GM21367 (cell line): ENCODE results near the gene RFX4.

Experiments
- ATAC-seq: cut with Tn5 transposase; IDR thresholded peaks from one replicate; pipeline ENCODE4 v1.9.1; 2021; ENCODE audit not compliant: unreplicated experiment

The RFX4 gene

DNA sequence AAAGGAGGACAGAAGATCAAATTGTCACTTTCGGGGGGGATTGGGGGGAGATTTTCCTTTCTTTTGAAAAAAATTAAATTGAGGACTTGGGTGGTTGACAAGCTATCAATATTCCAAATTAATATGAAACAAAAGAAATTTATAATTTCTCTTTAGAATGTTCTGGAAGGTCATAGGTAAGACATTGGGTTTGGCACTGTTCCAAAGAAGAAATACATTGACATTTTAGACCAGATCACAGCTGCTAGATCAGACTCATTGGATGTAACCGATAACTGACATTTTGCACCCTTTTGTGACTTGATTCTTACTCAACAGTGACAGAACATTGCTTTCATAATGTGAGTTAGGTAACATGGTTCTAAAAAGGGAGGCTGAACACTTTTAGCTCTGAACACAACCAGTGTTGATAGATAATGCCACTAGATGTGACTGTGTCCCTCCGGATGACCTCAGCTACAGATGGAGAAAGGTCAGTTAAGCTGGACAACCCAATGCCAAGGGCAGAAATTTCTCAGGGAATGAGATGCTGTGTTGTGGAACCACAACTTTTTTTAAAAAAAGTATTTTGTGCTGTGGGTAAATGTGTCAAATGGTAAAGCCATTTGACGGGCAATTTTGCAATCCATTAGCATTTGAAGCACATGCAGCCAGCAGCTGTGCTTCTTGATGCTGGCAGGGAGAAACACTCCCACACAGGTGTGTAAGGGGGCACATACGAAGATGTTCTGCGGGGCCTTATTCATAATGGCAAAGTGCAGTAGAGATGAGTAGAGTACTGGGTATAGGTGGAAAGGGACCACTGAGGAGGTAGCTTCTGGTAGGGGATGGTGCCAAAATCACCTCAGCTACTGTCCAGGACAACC, 62.9 kb downstream of the RFX4 start:
- no peak for ATAC-seq

DNA sequence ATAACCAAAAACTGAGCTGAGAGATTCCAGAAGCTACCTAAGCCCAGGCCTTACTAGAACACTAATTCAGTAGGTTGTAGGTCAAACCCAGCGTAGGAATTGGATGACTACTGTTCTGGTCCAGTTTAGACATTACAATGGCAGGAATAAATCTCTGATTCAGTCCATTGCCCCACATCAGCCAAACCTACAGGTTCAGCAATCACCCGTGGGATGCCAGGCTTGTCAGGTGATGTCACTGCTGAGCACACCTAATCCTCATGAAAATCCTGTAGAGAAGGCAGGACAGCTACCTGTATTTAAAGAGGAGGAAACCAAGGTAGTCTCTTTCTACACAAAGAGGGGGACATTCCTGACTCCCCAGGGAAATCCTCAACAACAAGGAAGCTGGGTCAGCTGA, 63.7 kb downstream of the RFX4 start:
- ATAC-seq: no peak

DNA sequence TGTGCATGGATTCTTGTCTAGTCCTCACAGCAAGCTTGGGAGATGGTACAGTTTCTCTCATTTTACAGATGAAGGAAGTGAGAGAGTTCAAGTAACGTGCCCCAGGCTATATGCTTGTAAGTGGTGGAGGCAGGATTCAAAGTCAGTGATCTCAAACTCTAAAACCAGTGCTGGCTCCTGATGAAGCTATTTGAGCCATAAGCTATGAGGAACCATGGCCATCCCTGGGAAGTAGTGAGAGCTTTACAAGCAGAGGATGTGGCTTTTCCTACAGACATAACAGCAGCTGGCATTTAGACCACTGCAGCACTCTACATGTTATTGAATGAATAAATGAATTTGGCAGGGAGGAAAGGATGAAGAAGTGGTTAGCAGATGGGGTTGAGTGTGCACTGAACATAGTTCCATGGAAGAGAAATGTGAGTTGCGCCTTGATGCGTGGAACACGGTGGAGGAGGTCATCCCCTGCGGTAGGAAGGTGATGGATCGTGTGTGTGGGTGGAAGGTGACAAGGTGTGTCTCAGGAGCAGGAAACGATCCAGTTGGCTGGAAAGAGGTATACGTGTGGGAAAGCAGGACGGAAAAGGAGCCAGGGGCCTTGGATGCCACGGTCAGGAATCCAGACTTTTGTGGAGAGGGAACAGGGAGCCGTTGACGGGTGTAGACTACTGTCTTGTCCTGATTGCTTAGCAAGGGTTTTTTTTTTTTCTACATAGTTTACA, 65.2 kb downstream of the RFX4 start:
- no peak for ATAC-seq

- no peak for ATAC-seq
Measured at GRCh38 chr12:106648736-106649135, 65.9 kb downstream of the RFX4 start.

DNA sequence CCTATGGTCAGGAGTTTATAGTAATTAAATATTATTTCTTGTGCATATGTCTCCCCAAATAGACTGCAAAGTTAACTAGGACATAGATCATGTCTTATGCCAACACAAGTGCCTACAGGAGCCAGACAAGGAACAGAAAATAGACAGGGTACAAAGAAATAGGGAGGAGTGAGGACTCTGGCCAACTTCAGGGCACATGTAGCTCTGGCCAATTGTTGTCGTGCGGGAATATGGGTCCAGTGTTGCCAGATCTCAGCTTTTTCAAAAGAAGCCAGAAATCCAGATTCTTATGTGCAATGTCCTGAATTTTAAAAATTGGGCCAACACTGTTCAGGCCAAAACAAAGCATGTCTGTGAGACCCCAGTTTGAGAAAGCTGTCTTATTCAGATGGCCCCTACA, 68.7 kb downstream of the RFX4 start:
- no peak for ATAC-seq

GRCh38 chr12:106652510-106653015, 69.8 kb downstream of the RFX4 start:
- ATAC-seq: no peak

- no peak for ATAC-seq
Measured at GRCh38 chr12:106655577-106655976, 72.8 kb downstream of the RFX4 start.

DNA sequence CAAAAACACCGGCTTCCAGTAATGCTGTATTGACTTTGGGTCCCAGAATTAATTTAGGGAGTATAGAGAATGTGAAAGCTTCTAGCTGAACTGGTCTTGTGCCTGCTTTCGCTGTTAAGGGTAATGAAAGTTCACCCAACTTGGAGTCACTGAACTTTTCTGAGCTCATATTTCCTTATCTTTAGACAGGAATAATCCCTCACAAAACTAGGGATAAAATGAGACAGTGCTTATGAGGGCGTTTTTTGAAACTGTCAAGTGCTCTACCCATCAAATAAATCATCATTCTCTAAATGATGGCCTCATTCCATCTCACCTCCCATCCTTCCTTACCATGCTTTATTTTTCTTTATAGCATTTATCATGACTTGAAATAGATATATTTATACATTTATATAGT, 74.7 kb downstream of the RFX4 start:
- no peak for ATAC-seq

GRCh38 chr12:106663385-106663784, 80.6 kb downstream of the RFX4 start:
- no peak for ATAC-seq

GRCh38 chr12:106669216-106669615, 86.4 kb downstream of the RFX4 start:
- no peak for ATAC-seq

GRCh38 chr12:106670131-106670530, 87.3 kb downstream of the RFX4 start:
- no peak for ATAC-seq

DNA sequence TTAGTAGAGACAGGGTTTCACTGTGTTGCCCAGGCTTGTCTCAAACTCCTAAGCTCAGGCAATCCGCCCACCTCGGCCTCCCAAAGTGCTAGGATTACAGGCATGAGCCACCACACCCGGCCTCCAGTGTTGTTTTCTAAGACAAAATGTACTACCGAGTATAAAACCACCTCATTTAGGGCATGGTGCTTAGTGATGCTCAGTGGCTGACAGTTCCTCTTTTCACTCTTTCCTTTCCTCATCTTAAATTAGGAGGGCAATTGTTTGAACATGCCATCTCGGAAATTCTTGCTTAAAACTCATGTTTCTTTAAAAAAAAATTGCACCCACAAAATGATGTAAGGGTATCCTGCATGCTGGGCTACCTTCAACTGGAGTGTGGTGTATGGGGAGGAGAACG, 89.0 kb downstream of the RFX4 start:
- no peak for ATAC-seq

- no peak for ATAC-seq
Measured at GRCh38 chr12:106672314-106673025, 89.7 kb downstream of the RFX4 start.

- no peak for ATAC-seq
Measured at GRCh38 chr12:106673141-106673540, 90.3 kb downstream of the RFX4 start.

DNA sequence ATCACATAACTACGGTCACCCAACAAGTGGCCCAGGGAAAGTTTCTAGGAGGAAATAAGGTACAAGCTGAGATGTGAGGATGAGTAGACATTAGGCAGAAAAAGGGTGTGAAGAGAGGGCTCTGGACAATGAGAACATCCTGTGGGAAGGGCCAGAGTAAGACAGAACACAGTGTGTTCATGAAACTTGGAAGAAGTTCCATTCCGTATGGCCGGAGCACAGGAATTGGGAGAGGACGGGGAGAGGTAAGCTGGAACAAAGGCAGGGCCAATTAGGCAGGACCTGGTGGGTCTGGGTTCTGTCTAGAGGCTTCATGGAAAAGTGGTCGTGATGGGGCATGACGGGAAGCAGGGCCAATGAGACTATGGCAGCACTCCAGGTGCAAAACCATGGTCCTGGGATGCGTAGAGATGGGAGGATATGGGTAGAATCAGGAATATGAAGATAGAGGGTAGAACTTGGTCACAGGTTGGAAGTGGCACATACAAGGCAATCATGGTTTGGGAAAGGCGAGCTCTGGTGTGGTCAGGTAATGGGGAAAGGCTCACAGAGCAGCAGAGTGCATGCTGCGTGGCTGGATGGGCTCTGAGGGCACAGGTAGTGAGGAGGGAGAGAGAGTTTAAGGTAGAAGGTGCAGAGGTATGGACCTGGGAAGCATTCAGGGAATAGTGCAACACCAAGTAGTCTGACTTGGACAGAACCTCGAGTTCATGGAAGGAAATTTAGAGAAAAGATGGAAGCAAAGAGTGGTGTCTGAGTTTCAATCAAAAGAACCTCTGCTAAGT, 93.0 kb downstream of the RFX4 start:
- ATAC-seq: no peak

DNA sequence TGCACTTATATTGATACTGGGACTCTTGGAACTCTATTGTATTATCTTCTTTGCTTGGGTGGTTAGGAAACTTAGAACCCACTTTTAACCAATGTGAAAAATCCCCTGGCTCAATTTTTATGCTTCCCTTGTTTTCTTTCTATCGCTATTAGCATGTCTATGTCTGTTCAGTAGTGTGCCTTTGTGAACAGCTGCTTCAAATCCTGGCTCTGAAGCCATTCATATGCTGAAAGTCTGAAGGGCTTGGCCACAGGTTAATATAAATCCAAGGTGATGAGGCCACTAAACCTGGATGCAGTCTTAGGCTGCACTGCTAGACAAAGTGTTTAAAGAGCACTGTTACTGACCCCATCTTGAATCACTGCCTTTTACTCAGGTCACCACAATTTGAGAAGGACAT, 96.8 kb downstream of the RFX4 start:
- no peak for ATAC-seq

- no peak for ATAC-seq
Measured at GRCh38 chr12:106680280-106680679, 97.5 kb downstream of the RFX4 start.

- ATAC-seq: no peak
Measured at GRCh38 chr12:106681210-106681609, 98.4 kb downstream of the RFX4 start.

DNA sequence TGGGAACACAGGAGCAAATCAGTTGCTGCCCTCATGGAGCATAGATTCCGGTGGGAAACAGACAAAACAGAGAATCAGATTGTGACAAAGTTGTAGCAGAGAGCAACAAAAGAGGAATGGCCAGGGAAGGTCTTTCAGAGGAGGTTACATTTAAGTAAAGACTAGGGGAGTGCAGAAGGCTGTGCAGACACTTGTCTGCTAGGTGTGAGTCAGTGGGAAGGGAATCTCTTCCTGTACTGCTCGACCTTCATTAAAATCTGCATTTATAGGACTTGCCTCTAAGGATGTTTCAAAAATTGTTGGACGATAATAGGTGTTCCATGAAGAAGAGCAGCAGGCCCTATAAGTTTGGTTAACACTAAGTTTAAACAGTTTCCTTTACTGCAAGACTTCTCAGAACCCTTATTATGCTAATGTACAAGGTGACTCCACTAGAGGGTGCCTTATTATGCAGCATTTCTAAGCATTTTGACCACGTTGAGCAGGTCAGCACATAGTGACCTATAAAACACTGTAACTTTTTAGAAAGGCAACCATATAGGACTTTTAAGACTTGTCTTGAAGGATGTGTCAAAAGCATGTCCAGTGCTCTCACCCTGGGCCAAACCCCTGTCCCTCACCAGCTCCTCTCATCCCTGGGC, 99.9 kb downstream of the RFX4 start:
- no peak for ATAC-seq

DNA sequence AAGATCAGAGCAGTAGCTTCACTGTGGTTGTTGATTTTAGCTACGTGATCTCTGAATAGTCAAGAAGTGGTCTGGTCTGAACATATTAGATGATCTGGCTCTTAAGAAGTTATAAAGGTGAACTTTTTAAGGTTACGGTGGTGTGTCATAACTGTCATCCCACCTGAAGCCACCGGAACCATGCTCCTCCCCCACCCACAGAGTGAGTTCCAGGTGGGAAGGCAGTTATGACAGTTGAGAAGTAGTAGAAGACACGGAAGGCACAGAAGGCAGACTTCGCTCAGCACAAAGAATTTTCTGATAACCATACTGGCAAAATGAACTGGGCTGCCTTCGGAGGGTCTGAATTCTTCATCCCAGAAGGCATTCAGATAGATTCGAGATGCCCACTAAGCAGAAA, 101.7 kb downstream of the RFX4 start:
- ATAC-seq: no peak
